ENCODE results near the gene CPNE4.

Gene CPNE4

GRCh38 chr3:131856171-131856570 is 178.6 kb downstream of the CPNE4 start:
- no peak overlapping the region for H3K9ac ChIP-seq (ENCODE audit: low read depth, low read length)
- no peaks in the 10 kb centered on the region for H3K4me1 ChIP-seq (ENCODE audit: control insufficient read depth, insufficient read depth, low read length)
- H3K27me3 ChIP-seq (ENCODE audit: control insufficient read depth, insufficient read depth, low read length), result no peaks in the 10 kb centered on the region
- H3K9me3 ChIP-seq (ENCODE audit: control insufficient read depth, insufficient read depth, low read length), result no peaks in the 10 kb centered on the region
- H3K36me3 ChIP-seq (ENCODE audit: control insufficient read depth, insufficient read depth, low read length), result no peaks in the 10 kb centered on the region
- no peak overlapping the region for H3K4me3 ChIP-seq (ENCODE audit: low read depth, low read length)

GRCh38 chr3:131850223-131850622 is 184.6 kb downstream of the CPNE4 start:
- Histone ChIP-seq H3K27me3 (ENCODE audit: control insufficient read depth, insufficient read depth, low read length) (no peaks in the 10 kb centered on the region), H3K4me3 (ENCODE audit: low read depth, low read length) (no peak overlapping the region), H3K4me1 (ENCODE audit: control insufficient read depth, insufficient read depth, low read length) (no peaks in the 10 kb centered on the region), H3K9ac (ENCODE audit: low read depth, low read length) (no peak overlapping the region), H3K9me3 (ENCODE audit: control insufficient read depth, insufficient read depth, low read length) (no peaks in the 10 kb centered on the region), H3K36me3 (ENCODE audit: control insufficient read depth, insufficient read depth, low read length) (no peaks in the 10 kb centered on the region)

- no peaks in the 10 kb centered on the region for H3K36me3 ChIP-seq (ENCODE audit: control insufficient read depth, insufficient read depth, low read length)
- H3K9me3 ChIP-seq (ENCODE audit: control insufficient read depth, insufficient read depth, low read length), result no peaks in the 10 kb centered on the region
- no peaks in the 10 kb centered on the region for H3K27me3 ChIP-seq (ENCODE audit: control insufficient read depth, insufficient read depth, low read length)
- H3K4me3 ChIP-seq (ENCODE audit: low read depth, low read length), result no peak overlapping the region
- H3K9ac ChIP-seq (ENCODE audit: low read depth, low read length), result no peak overlapping the region
- no peaks in the 10 kb centered on the region for H3K4me1 ChIP-seq (ENCODE audit: control insufficient read depth, insufficient read depth, low read length)
Observed at GRCh38 chr3:131849616-131850015, 185.2 kb downstream of the CPNE4 start.

- no peaks in the 10 kb centered on the region for H3K4me1 ChIP-seq (ENCODE audit: control insufficient read depth, insufficient read depth, low read length)
- H3K9ac ChIP-seq (ENCODE audit: low read depth, low read length), result no peak overlapping the region
- H3K27me3 ChIP-seq (ENCODE audit: control insufficient read depth, insufficient read depth, low read length), result no peaks in the 10 kb centered on the region
- no peaks in the 10 kb centered on the region for H3K36me3 ChIP-seq (ENCODE audit: control insufficient read depth, insufficient read depth, low read length)
- no peak overlapping the region for H3K4me3 ChIP-seq (ENCODE audit: low read depth, low read length)
- H3K9me3 ChIP-seq (ENCODE audit: control insufficient read depth, insufficient read depth, low read length), result no peaks in the 10 kb centered on the region
Observed at GRCh38 chr3:131847966-131848510, 186.8 kb downstream of the CPNE4 start.

- Histone ChIP-seq H3K4me1 (ENCODE audit: control insufficient read depth, insufficient read depth, low read length) (no peaks in the 10 kb centered on the region), H3K4me3 (ENCODE audit: low read depth, low read length) (no peak overlapping the region), H3K9me3 (ENCODE audit: control insufficient read depth, insufficient read depth, low read length) (no peaks in the 10 kb centered on the region), H3K36me3 (ENCODE audit: control insufficient read depth, insufficient read depth, low read length) (no peaks in the 10 kb centered on the region), H3K9ac (ENCODE audit: low read depth, low read length) (no peak overlapping the region), H3K27me3 (ENCODE audit: control insufficient read depth, insufficient read depth, low read length) (no peaks in the 10 kb centered on the region)
Observed at GRCh38 chr3:131846296-131846924, 188.4 kb downstream of the CPNE4 start.

GRCh38 chr3:131843174-131843573 is 191.6 kb downstream of the CPNE4 start:
- no peaks in the 10 kb centered on the region for H3K9me3 ChIP-seq (ENCODE audit: control insufficient read depth, insufficient read depth, low read length)
- no peaks in the 10 kb centered on the region for H3K4me1 ChIP-seq (ENCODE audit: control insufficient read depth, insufficient read depth, low read length)
- no peak overlapping the region for H3K9ac ChIP-seq (ENCODE audit: low read depth, low read length)
- no peaks in the 10 kb centered on the region for H3K36me3 ChIP-seq (ENCODE audit: control insufficient read depth, insufficient read depth, low read length)
- no peaks in the 10 kb centered on the region for H3K27me3 ChIP-seq (ENCODE audit: control insufficient read depth, insufficient read depth, low read length)
- no peak overlapping the region for H3K4me3 ChIP-seq (ENCODE audit: low read depth, low read length)

- H3K4me3 ChIP-seq (ENCODE audit: low read depth, low read length), result no peak overlapping the region
- no peak overlapping the region for H3K9ac ChIP-seq (ENCODE audit: low read depth, low read length)
- no peaks in the 10 kb centered on the region for H3K9me3 ChIP-seq (ENCODE audit: control insufficient read depth, insufficient read depth, low read length)
- peaks cover 2% of the 10 kb centered on the region for H3K4me1 ChIP-seq (ENCODE audit: control insufficient read depth, insufficient read depth, low read length)
- H3K27me3 ChIP-seq (ENCODE audit: control insufficient read depth, insufficient read depth, low read length), result no peaks in the 10 kb centered on the region
- no peaks in the 10 kb centered on the region for H3K36me3 ChIP-seq (ENCODE audit: control insufficient read depth, insufficient read depth, low read length)
Observed at GRCh38 chr3:131840156-131840797, 194.5 kb downstream of the CPNE4 start.

GRCh38 chr3:131835906-131836305 is 198.9 kb downstream of the CPNE4 start:
- H3K4me1 ChIP-seq (ENCODE audit: control insufficient read depth, insufficient read depth, low read length), result peaks cover 5% of the 10 kb centered on the region
- no peak overlapping the region for H3K9ac ChIP-seq (ENCODE audit: low read depth, low read length)
- no peaks in the 10 kb centered on the region for H3K27me3 ChIP-seq (ENCODE audit: control insufficient read depth, insufficient read depth, low read length)
- no peaks in the 10 kb centered on the region for H3K36me3 ChIP-seq (ENCODE audit: control insufficient read depth, insufficient read depth, low read length)
- no peak overlapping the region for H3K4me3 ChIP-seq (ENCODE audit: low read depth, low read length)
- no peaks in the 10 kb centered on the region for H3K9me3 ChIP-seq (ENCODE audit: control insufficient read depth, insufficient read depth, low read length)

GRCh38 chr3:131831608-131832007 is 203.2 kb downstream of the CPNE4 start:
- H3K4me3 ChIP-seq (ENCODE audit: low read depth, low read length), result no peak overlapping the region
- H3K9me3 ChIP-seq (ENCODE audit: control insufficient read depth, insufficient read depth, low read length), result no peaks in the 10 kb centered on the region
- H3K4me1 ChIP-seq (ENCODE audit: control insufficient read depth, insufficient read depth, low read length), result peaks cover 5% of the 10 kb centered on the region
- no peaks in the 10 kb centered on the region for H3K36me3 ChIP-seq (ENCODE audit: control insufficient read depth, insufficient read depth, low read length)
- no peak overlapping the region for H3K9ac ChIP-seq (ENCODE audit: low read depth, low read length)
- no peaks in the 10 kb centered on the region for H3K27me3 ChIP-seq (ENCODE audit: control insufficient read depth, insufficient read depth, low read length)

GRCh38 chr3:131821191-131821762 is 213.5 kb downstream of the CPNE4 start:
- Histone ChIP-seq H3K36me3 (ENCODE audit: control insufficient read depth, insufficient read depth, low read length) (no peaks in the 10 kb centered on the region), H3K27me3 (ENCODE audit: control insufficient read depth, insufficient read depth, low read length) (no peaks in the 10 kb centered on the region), H3K9me3 (ENCODE audit: control insufficient read depth, insufficient read depth, low read length) (no peaks in the 10 kb centered on the region), H3K9ac (ENCODE audit: low read depth, low read length) (no peak overlapping the region), H3K4me3 (ENCODE audit: low read depth, low read length) (no peak overlapping the region), H3K4me1 (ENCODE audit: control insufficient read depth, insufficient read depth, low read length) (peaks cover 3% of the 10 kb centered on the region)

GRCh38 chr3:131819381-131820055 is 215.3 kb downstream of the CPNE4 start:
- H3K4me1 ChIP-seq (ENCODE audit: control insufficient read depth, insufficient read depth, low read length), result peaks cover 3% of the 10 kb centered on the region
- no peaks in the 10 kb centered on the region for H3K27me3 ChIP-seq (ENCODE audit: control insufficient read depth, insufficient read depth, low read length)
- no peak overlapping the region for H3K4me3 ChIP-seq (ENCODE audit: low read depth, low read length)

More at GRCh38 chr3:131819381-131820055, 215.3 kb downstream of the CPNE4 start:
- Histone ChIP-seq H3K9me3 (ENCODE audit: control insufficient read depth, insufficient read depth, low read length) (no peaks in the 10 kb centered on the region), H3K36me3 (ENCODE audit: control insufficient read depth, insufficient read depth, low read length) (no peaks in the 10 kb centered on the region), H3K9ac (ENCODE audit: low read depth, low read length) (no peak overlapping the region)
